Calu3 (cell line): ENCODE results near the gene ACOXL. TPM values are rescaled to one million over a fixed set of nuclear protein-coding genes. Genes with fewer than 3 reads are reported as not detected.

Experiments
- BruUV-seq: library from RNA; stranded (reverse); fragments of 400-500 nt; replicated peaks from 2 replicates; lab custom pipeline; 2021; lab: Mats Ljungman, UMichigan
- CTCF ChIA-PET: fragments of 300-600 bp; sonication (Branson Sonifier 250); formaldehyde crosslinking; loops from one replicate; lab custom pipeline; 2022; ENCODE audit warnings: antibody characterized with exemption; lab: Charles Lee
- DNase-seq: peaks from one replicate; pipeline ENCODE4 v3.0.0; 2022
- H3K27ac Mint-ChIP-seq: one replicate; pipeline ENCODE4 v1.8.0; 2022; ENCODE audit warnings: mixed read lengths; ENCODE audit not compliant: unreplicated experiment
- H3K27me3 Mint-ChIP-seq: one replicate; pipeline ENCODE4 v1.8.0; 2022; ENCODE audit warnings: mixed read lengths; ENCODE audit not compliant: unreplicated experiment
- H3K36me3 Mint-ChIP-seq: one replicate; pipeline ENCODE4 v1.8.0; 2022; ENCODE audit warnings: mild to moderate bottlenecking, moderate library complexity, mixed read lengths; ENCODE audit not compliant: insufficient read depth, unreplicated experiment
- H3K4me1 Mint-ChIP-seq: one replicate; pipeline ENCODE4 v1.8.0; 2022; ENCODE audit warnings: mild to moderate bottlenecking, low read depth, mixed read lengths; ENCODE audit not compliant: unreplicated experiment
- H3K4me3 Mint-ChIP-seq: one replicate; pipeline ENCODE4 v1.8.0; 2022; ENCODE audit warnings: mild to moderate bottlenecking, low read depth, moderate library complexity, mixed read lengths; ENCODE audit not compliant: unreplicated experiment
- H3K9me3 Mint-ChIP-seq: one replicate; pipeline ENCODE4 v1.8.0; 2022; ENCODE audit warnings: low read depth, mixed read lengths; ENCODE audit not compliant: unreplicated experiment
- CTCF ChIP-seq: fragments of 200-600 bp; IDR thresholded peaks from one replicate; pipeline ENCODE4 v1.8.0; 2022; ENCODE audit warnings: antibody characterized with exemption; ENCODE audit not compliant: unreplicated experiment
- intact Hi-C: fragments of 100-400 bp; cut with micrococcal nuclease; formaldehyde crosslinking; loops from one replicate; pipeline ENCODE4 v1.10.0; 2022; ENCODE audit not compliant: unreplicated experiment
- total RNA-seq: library from RNA; stranded (reverse); gene quantifications from 2 replicates; pipeline ENCODE4 v1.2.3, GENCODE V29; 2022

The ACOXL gene
- total RNA-seq, 1 experiment from 2014 or later: 2.7 TPM

- CTCF ChIA-PET: no interaction called here
Observed at GRCh38 chr2:110997331-110998045, 265.1 kb downstream of the ACOXL start.

GRCh38 chr2:110998311-110998710, 265.9 kb downstream of the ACOXL start:
- intact Hi-C loops: no loop called here
- CTCF ChIA-PET: no interaction called here
- DNase-seq: no peak
- no TSS peak for BruUV-seq
- Mint-ChIP-seq H3K27me3 (no peaks in the 10 kb centered on the region), H3K9me3 (no peaks in the 10 kb centered on the region), H3K4me3 (no peak overlapping the region), H3K36me3 (peaks cover 4% of the 10 kb centered on the region), H3K27ac (no peak overlapping the region), H3K4me1 (peaks cover 7% of the 10 kb centered on the region)
- no peak for TF ChIP-seq CTCF

More at GRCh38 chr2:110997331-110998045, 265.1 kb downstream of the ACOXL start:
- no peak overlapping the region for H3K27ac Mint-ChIP-seq
- H3K4me3 Mint-ChIP-seq: no peak overlapping the region
- no TSS peak for BruUV-seq
- H3K27me3 Mint-ChIP-seq: no peaks in the 10 kb centered on the region
- peaks cover 4% of the 10 kb centered on the region for H3K36me3 Mint-ChIP-seq
- intact Hi-C loops: no loop called here
- DNase-seq: no peak
- H3K4me1 Mint-ChIP-seq: peaks cover 7% of the 10 kb centered on the region
- TF ChIP-seq CTCF: no peak
- no peaks in the 10 kb centered on the region for H3K9me3 Mint-ChIP-seq

- intact Hi-C loops: no loop called here
- no TSS peak for BruUV-seq
- no peaks in the 10 kb centered on the region for H3K36me3 Mint-ChIP-seq
- H3K27ac Mint-ChIP-seq: no peak overlapping the region
- no peak overlapping the region for H3K4me3 Mint-ChIP-seq
- no peak for TF ChIP-seq CTCF
- DNase-seq: no peak
- no peaks in the 10 kb centered on the region for H3K9me3 Mint-ChIP-seq
- peaks cover 2% of the 10 kb centered on the region for H3K4me1 Mint-ChIP-seq
- CTCF ChIA-PET: no interaction called here
- H3K27me3 Mint-ChIP-seq: no peaks in the 10 kb centered on the region
Observed at GRCh38 chr2:110999626-111000025, 267.3 kb downstream of the ACOXL start.

GRCh38 chr2:111005307-111005706, 272.9 kb downstream of the ACOXL start:
- no peaks in the 10 kb centered on the region for H3K36me3 Mint-ChIP-seq
- peaks cover 24% of the 10 kb centered on the region for H3K27me3 Mint-ChIP-seq
- no peak for TF ChIP-seq CTCF
- no peak overlapping the region for H3K27ac Mint-ChIP-seq
- peaks cover 2% of the 10 kb centered on the region for H3K9me3 Mint-ChIP-seq
- H3K4me1 Mint-ChIP-seq: no peaks in the 10 kb centered on the region
- no peak overlapping the region for H3K4me3 Mint-ChIP-seq
- intact Hi-C loops: no loop called here
- CTCF ChIA-PET: interaction anchor here (1.5 kb wide), 1 partner anchor 27 kb away, joined by 4 read pairs; no protein-coding TSS in a partner anchor
- DNase-seq: no peak
- no TSS peak for BruUV-seq
